Measurements from ENCODE around the gene NLRC3.

The NLRC3 gene

GRCh38 chr16:3599121-3599520 is 21.9 kb upstream of the NLRC3 start (continued):
- TF ChIP-seq, protein P1, sequence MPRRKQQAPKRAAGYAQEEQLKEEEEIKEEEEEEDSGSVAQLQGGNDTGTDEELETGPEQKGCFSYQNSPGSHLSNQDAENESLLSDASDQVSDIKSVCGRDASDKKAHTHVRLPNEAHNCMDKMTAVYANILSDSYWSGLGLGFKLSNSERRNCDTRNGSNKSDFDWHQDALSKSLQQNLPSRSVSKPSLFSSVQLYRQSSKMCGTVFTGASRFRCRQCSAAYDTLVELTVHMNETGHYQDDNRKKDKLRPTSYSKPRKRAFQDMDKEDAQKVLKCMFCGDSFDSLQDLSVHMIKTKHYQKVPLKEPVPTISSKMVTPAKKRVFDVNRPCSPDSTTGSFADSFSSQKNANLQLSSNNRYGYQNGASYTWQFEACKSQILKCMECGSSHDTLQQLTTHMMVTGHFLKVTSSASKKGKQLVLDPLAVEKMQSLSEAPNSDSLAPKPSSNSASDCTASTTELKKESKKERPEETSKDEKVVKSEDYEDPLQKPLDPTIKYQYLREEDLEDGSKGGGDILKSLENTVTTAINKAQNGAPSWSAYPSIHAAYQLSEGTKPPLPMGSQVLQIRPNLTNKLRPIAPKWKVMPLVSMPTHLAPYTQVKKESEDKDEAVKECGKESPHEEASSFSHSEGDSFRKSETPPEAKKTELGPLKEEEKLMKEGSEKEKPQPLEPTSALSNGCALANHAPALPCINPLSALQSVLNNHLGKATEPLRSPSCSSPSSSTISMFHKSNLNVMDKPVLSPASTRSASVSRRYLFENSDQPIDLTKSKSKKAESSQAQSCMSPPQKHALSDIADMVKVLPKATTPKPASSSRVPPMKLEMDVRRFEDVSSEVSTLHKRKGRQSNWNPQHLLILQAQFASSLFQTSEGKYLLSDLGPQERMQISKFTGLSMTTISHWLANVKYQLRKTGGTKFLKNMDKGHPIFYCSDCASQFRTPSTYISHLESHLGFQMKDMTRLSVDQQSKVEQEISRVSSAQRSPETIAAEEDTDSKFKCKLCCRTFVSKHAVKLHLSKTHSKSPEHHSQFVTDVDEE (CRISPR knock-in tag; IDR thresholded peaks at IDR 0.05), result no peak

DNA sequence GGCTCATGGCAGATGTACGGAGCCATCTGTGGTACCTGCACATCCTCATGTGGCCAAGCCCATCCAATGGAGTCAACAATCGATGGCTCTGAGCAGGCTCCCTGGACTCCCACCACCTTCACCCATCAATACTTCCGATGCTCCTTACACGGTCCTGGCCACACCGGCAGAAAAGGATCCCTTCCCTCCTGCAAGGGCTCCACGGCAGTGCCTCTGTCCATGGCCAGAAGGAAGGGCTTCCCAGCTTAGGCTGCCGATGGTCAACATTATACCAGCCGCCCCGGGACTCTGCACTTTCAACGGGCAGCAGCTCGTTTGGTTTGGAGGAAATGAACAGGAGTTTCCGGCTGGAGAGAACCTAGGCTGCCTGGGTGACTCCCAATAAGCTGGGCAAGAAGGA is 21.0 kb upstream of the NLRC3 start:
- ATAC-seq, result no peak
- TF ChIP-seq TOX (CRISPR knock-in tag; IDR thresholded peaks at IDR 0.05; ENCODE audit: borderline replicate concordance) (no peak), CSDC2 (CRISPR knock-in tag; IDR thresholded peaks at IDR 0.05) (no peak), ISL1 (CRISPR knock-in tag; IDR thresholded peaks at IDR 0.05) (no peak), ZNF565 (CRISPR knock-in tag; conservative IDR thresholded peaks at IDR 0.05; ENCODE audit: low read depth) (no peak), ZC3H10 (CRISPR knock-in tag; IDR thresholded peaks at IDR 0.05) (no peak), ESRRG (CRISPR knock-in tag; IDR thresholded peaks at IDR 0.05) (no peak), PPARA (CRISPR knock-in tag; IDR thresholded peaks at IDR 0.05; ENCODE audit: borderline replicate concordance) (no peak), ARNTL (CRISPR knock-in tag; IDR thresholded peaks at IDR 0.05; ENCODE audit: borderline replicate concordance, low read depth) (no peak), ZNF8 (CRISPR knock-in tag; IDR thresholded peaks at IDR 0.05) (no peak), BACH2 (CRISPR knock-in tag; IDR thresholded peaks at IDR 0.05; ENCODE audit: borderline replicate concordance) (no peak), ZFP30 (CRISPR knock-in tag; IDR thresholded peaks at IDR 0.05) (no peak), ZFP3 (CRISPR knock-in tag; IDR thresholded peaks at IDR 0.05) (no peak), POU6F1 (CRISPR knock-in tag; IDR thresholded peaks at IDR 0.05; ENCODE audit: borderline replicate concordance, low read depth) (no peak)

GRCh38 chr16:3597676-3598075 is 20.5 kb upstream of the NLRC3 start:
- TF ChIP-seq ZFP30 (CRISPR knock-in tag; IDR thresholded peaks at IDR 0.05) (no peak), ZNF70 (CRISPR knock-in tag; IDR thresholded peaks at IDR 0.05) (no peak), ZC3H10 (CRISPR knock-in tag; IDR thresholded peaks at IDR 0.05) (no peak), ESRRG (CRISPR knock-in tag; IDR thresholded peaks at IDR 0.05) (no peak), RARB (CRISPR knock-in tag; IDR thresholded peaks at IDR 0.05) (no peak), PATZ1 (CRISPR knock-in tag; IDR thresholded peaks at IDR 0.05; ENCODE audit: borderline replicate concordance) (no peak), ZFP3 (CRISPR knock-in tag; IDR thresholded peaks at IDR 0.05) (no peak), BACH2 (CRISPR knock-in tag; IDR thresholded peaks at IDR 0.05; ENCODE audit: borderline replicate concordance) (no peak), CSDC2 (CRISPR knock-in tag; IDR thresholded peaks at IDR 0.05) (no peak), SNAI2 (CRISPR knock-in tag; IDR thresholded peaks at IDR 0.05) (no peak), GLIS3 (CRISPR knock-in tag; IDR thresholded peaks at IDR 0.05) (no peak), ZNF8 (CRISPR knock-in tag; IDR thresholded peaks at IDR 0.05) (no peak), TOX (CRISPR knock-in tag; IDR thresholded peaks at IDR 0.05; ENCODE audit: borderline replicate concordance) (no peak), ISL1 (CRISPR knock-in tag; IDR thresholded peaks at IDR 0.05) (no peak)
- TF ChIP-seq, protein P1 (CRISPR knock-in tag; IDR thresholded peaks at IDR 0.05), result no peak
- no peak for ATAC-seq

DNA sequence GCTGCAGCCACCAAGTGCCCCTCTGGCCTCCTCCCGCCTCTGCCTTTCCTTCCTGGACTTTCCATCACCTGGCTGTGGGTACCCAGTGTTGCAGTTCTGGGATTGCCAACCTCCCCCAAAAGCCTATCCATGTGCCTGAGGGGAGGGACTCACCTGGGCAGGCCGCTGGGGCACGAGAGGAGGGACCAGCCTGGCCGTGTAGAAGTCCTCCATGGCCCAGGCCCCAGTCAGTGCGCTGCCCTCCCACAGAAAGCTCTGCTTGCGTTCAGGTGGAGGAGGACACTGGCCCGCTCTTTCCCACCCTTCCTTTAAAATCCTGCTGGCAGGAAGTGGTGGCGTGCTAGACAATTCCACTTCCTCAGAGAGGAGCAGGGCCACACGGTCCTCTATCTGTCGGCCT is 20.0 kb upstream of the NLRC3 start:
- no peak for ATAC-seq
- no peak for TF ChIP-seq BACH2 (CRISPR knock-in tag; IDR thresholded peaks at IDR 0.05; ENCODE audit: borderline replicate concordance)
- TF ChIP-seq ZFP30 (CRISPR knock-in tag; IDR thresholded peaks at IDR 0.05), result no peak
- no peak for TF ChIP-seq TOX (CRISPR knock-in tag; IDR thresholded peaks at IDR 0.05; ENCODE audit: borderline replicate concordance)
- no peak for TF ChIP-seq RARB (CRISPR knock-in tag; IDR thresholded peaks at IDR 0.05)
- TF ChIP-seq TCF4 (CRISPR knock-in tag; IDR thresholded peaks at IDR 0.05; ENCODE audit: borderline replicate concordance), result no peak
- no peak for TF ChIP-seq GLIS3 (CRISPR knock-in tag; IDR thresholded peaks at IDR 0.05)
- TF ChIP-seq POU6F1 (CRISPR knock-in tag; IDR thresholded peaks at IDR 0.05; ENCODE audit: borderline replicate concordance, low read depth), result no peak
- no peak for TF ChIP-seq PPARA (CRISPR knock-in tag; IDR thresholded peaks at IDR 0.05; ENCODE audit: borderline replicate concordance)
- TF ChIP-seq ZNF565 (CRISPR knock-in tag; conservative IDR thresholded peaks at IDR 0.05; ENCODE audit: low read depth), result no peak
- no peak for TF ChIP-seq OSR1 (CRISPR knock-in tag; IDR thresholded peaks at IDR 0.05)
- no peak for TF ChIP-seq ZFP3 (CRISPR knock-in tag; IDR thresholded peaks at IDR 0.05)
- no peak for TF ChIP-seq ESRRG (CRISPR knock-in tag; IDR thresholded peaks at IDR 0.05)
- no peak for TF ChIP-seq ISL1 (CRISPR knock-in tag; IDR thresholded peaks at IDR 0.05)
- no peak for TF ChIP-seq ZNF70 (CRISPR knock-in tag; IDR thresholded peaks at IDR 0.05)
- TF ChIP-seq PATZ1 (CRISPR knock-in tag; IDR thresholded peaks at IDR 0.05; ENCODE audit: borderline replicate concordance), result no peak
- TF ChIP-seq ZNF8 (CRISPR knock-in tag; IDR thresholded peaks at IDR 0.05), result no peak
- no peak for TF ChIP-seq SNAI2 (CRISPR knock-in tag; IDR thresholded peaks at IDR 0.05)
